HG02938 (cell line): ENCODE measurements around the gene TMEM259.

Experiments used
- ATAC-seq: cut with Tn5 transposase; IDR thresholded peaks from one replicate; pipeline ENCODE4 v1.9.1; 2021; ENCODE audit warnings: mild to moderate bottlenecking, moderate library complexity; ENCODE audit not compliant: unreplicated experiment

The TMEM259 gene

GRCh38 chr19:1020868-1021425, at the start of gene TMEM259:
TSS of gene TMEM259 (minus strand) at chr19:1021123. CDS start at chr19:1020996, 127 bp downstream.
- ATAC-seq, result peak; percentile 74

- ATAC-seq, result no peak
These were observed 49.6 kb upstream of the TMEM259 start for GRCh38 chr19:1070576-1070930.

GRCh38 chr19:1069009-1069779, 48.3 kb upstream of the TMEM259 start:
- no peak for ATAC-seq

- ATAC-seq, result no peak
These were observed 47.4 kb upstream of the TMEM259 start for GRCh38 chr19:1068009-1069001.

GRCh38 chr19:1067341-1067957, 46.5 kb upstream of the TMEM259 start:
- ATAC-seq, result no peak

DNA sequence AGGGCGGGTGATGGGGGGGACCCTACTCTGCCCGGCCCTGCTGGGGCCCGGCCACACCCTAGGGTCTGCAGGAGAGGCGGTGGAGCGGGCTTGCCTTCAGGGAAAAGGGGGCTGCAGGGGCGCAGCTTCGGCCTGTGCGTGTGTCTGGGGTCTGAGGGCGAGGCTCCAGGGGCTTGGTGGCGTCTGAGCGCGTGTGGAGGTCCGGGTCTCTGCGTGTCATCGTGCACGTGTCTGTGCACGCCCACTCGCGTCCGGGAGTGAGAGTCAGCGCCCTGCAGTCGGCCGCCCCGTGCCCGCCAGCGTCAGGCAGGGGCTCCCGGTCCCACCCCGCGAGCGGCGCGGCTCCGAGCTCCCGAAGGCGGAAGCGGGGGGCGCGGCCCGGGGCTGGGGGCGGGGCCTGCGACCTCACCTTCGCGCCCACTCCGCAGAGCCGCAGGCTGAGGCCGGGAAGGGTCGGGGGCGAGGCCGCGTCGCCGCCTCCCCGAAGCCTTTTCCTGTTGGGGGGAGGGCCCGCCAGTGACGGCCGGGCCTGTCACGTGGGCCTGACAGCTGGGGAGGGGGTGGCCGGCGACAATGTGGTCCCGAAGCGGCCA, 45.9 kb upstream of the TMEM259 start, which contains the start of gene ARHGAP45:
Gene ARHGAP45 (plus strand): TSS at position 420 of the 593 bp plus-strand sequence. CDS start 239 bp downstream, outside the sequence.
- ATAC-seq, result no peak

GRCh38 chr19:1066251-1066747, 45.4 kb upstream of the TMEM259 start:
- no peak for ATAC-seq

DNA sequence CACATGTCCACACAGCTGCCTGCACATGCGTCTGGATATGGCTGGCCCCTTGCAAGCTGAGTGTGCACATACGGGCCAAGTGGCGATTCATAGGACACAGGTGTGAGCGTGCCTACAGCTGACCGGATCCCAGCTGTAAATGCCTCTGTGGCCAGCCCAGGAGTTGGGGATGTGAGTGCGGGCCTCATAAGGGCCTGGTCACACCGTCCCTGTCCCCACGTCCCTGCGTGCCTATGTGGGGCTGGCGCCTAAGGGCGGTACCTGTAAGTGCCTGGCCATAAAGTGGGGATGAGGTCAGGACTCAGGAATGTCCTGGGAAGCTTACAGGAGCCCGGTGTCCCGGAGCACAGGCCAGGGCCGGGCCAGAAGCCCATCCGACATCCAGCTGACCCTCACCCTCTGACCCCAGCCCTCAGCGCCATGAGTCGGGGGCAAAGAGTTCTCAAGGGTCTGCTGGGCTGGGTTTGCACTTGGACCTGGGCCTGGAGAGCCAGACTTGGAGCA, 44.7 kb upstream of the TMEM259 start:
- no peak for ATAC-seq

DNA sequence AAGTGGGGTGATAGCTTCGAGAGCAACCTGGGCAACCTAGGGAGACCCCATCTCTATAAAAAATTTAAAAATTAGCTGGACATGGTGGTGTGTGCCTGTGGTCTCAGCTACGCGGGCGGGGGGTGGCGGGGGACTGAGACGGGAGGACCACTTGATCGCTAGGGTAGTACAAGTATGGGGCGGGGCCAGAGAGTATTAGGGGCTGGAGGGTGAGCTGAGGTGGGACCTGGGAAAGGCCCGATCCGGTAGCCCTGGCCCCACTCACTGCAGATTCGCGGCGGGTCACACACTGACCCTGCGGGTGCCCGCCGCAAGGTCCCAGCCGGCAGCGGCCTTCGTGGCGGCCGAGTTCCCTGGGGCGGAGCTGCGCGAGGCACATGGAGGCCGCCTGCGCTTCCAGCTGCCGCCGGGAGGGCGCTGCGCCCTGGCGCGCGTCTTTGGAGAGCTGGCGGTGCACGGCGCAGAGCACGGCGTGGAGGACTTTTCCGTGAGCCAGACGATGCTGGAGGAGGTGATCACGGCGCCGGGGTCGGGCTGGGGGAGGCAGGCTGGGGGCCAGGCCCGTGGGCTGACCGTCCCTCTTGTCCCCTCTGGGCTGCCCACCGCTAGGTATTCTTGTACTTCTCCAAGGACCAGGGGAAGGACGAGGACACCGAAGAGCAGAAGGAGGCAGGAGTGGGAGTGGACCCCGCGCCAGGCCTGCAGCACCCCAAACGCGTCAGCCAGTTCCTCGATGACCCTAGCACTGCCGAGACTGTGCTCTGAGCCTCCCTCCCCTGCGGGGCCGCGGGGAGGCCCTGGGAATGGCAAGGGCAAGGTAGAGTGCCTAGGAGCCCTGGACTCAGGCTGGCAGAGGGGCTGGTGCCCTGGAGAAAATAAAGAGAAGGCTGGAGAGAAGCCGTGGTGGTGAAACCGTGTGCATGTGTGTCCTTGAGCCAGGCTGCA, 44.0 kb upstream of the TMEM259 start:
- ATAC-seq, result no peak

DNA sequence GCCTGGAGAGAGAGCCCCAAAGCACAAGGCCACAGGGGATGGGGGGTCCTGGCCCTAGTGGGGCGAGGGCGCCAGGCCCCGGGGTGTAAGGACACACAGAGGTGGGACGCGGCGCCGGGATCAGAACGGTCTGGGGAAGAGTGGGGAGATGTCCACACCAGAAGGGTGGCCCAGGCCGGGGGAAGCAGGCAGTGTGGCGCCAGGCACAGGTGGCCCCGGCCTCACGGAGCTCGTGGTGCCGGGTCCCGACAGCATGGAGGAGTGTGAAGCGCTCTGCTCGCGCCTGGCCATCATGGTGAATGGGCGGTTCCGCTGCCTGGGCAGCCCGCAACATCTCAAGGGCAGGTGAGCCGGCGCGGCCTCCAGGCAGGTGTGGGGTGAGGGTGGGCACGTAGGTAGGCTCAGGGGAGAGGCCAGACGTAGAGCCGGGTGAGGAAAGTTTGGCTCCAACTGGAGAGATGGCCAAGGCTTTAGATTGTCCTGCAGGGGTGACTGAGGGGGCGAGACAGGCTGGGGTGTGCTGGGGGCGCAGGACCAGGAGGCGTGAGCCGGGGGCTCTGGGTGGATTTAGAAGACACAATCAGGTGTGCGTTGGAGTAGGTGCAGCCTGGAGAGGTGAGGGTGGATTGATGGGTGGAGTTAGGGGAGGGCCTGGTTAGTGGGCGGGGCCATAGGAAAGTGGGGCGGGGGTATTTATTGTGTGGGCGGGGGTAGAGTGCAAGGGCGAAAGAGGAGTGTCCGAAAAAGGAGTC, 43.2 kb upstream of the TMEM259 start:
- no peak for ATAC-seq

- no peak for ATAC-seq
These were observed 42.3 kb upstream of the TMEM259 start for GRCh38 chr19:1063030-1063908.

- no peak for ATAC-seq
These were observed 41.6 kb upstream of the TMEM259 start for GRCh38 chr19:1062387-1063029.

DNA sequence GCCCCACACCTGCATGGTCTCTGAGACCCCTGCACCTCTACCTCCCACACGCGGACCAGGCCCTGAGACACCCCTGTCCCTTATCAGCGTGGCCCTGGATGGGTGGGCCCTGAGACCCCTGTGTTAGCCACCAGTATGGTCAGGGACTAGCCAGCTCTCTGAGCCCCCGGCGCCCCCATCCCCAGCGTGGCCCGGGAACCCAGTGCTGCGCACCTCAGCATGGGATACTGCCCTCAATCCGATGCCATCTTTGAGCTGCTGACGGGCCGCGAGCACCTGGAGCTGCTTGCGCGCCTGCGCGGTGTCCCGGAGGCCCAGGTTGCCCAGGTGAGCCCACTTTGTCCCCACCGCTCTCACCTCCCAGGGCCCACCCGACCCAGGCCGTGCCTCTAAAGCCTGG, 41.1 kb upstream of the TMEM259 start:
- ATAC-seq, result no peak

DNA sequence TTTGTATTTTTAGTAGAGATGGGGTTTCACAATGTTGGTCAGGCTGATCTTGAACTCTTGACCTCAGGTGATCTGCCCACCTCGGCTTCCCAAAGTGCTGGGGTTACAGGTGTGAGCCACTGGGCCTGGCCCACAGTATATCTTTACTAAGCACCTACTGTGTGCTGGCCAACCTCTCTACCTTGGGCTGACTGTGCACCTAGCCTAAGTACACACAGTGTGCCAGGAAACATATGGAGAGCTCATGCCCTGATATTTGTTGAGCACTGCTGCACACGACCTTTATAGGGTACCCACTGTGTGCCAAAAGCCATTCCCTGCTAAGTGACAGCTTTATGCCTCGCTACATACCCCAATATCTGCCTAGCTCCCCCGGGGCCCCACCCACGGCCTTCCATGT, 39.8 kb upstream of the TMEM259 start:
- no peak for ATAC-seq

GRCh38 chr19:1058112-1058511, 37.2 kb upstream of the TMEM259 start:
- no peak for ATAC-seq

DNA sequence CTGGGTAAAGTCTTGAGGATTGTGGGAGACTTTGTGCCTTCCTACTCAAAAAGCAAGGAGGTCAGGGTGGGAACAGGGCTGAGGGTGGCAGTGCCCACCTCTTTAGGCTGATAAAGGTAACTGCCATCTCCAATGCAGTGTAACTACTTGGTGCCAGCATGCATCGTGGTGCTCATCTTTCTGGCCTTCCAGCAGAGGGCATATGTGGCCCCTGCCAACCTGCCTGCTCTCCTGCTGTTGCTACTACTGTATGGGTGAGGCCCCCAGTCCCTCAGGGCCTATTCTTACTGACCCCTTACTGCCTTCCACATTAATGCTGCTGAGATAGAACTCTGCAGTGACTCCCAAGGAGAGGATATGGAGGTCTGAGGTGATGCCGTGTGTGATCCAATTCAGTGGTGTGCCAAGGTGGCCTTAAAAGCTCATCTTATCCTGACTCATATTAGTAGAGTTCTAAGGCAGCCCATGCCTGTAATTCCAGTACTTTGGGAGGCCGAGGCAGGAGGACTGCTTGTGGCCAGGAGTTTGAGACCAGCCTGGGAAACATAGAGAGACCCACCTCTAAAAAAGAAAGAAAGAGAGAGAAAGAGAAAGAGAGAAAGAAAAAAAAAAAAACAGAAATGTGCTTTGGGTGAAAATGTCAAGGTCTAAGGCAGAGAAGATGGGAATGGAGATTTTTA, 36.4 kb upstream of the TMEM259 start:
- no peak for ATAC-seq
